Stimulated activated CD8-positive, alpha-beta memory T cell treated with anti-CD3 and anti-CD28 coated beads, Interleukin-15, amount 100 ng/mL, for 48 hours (primary cell): ENCODE results near the gene ZNF546.
A peak's percentile ranks its signal among the peaks of the same experiment; 100 is the strongest.
"Not testable (repeated sequence)": the region's sequence is repeated elsewhere in the genome, so short reads cannot be mapped to it uniquely, and the experiment has no call there.

Experiments
- DNase-seq, 2 donors: peaks; one replicate each; pipeline ENCODE4 v3.0.0-alpha.2; 2020; ENCODE audit warnings: low read depth in 2 of 2

The ZNF546 gene

GRCh38 chr19:39996811-39997637 is at the start of gene ZNF546:
TSS of gene ZNF546 (plus strand) at chr19:39997060. CDS start at chr19:39998327, 1,267 bp downstream.
- peak; percentile 88 to 90 for DNase-seq

GRCh38 chr19:39949026-39949747 is 47.7 kb upstream of the ZNF546 start:
- no peak for DNase-seq

- DNase-seq, result no peak
Measured at GRCh38 chr19:39951065-39951650, 45.7 kb upstream of the ZNF546 start.

- no peak for DNase-seq
Measured at GRCh38 chr19:39951686-39952085, 45.2 kb upstream of the ZNF546 start.

- DNase-seq, result no peak
Measured at GRCh38 chr19:39953915-39954314, 42.9 kb upstream of the ZNF546 start.

- DNase-seq, result not testable (repeated sequence)
Measured at GRCh38 chr19:39957886-39958285, 39.0 kb upstream of the ZNF546 start.

GRCh38 chr19:39958942-39959341 is 37.9 kb upstream of the ZNF546 start:
- DNase-seq, result not testable (repeated sequence)

- DNase-seq, result not testable (repeated sequence)
Measured at GRCh38 chr19:39959407-39959806, 37.5 kb upstream of the ZNF546 start.

GRCh38 chr19:39963898-39964297 is 33.0 kb upstream of the ZNF546 start:
- DNase-seq, result no peak

GRCh38 chr19:39966617-39967016 is 30.2 kb upstream of the ZNF546 start:
- DNase-seq, result no peak

GRCh38 chr19:39967561-39967960 is 29.3 kb upstream of the ZNF546 start:
- no peak for DNase-seq

GRCh38 chr19:39968789-39969188 is 28.1 kb upstream of the ZNF546 start:
- DNase-seq, result no peak

GRCh38 chr19:39969266-39969665 is 27.6 kb upstream of the ZNF546 start:
- no peak for DNase-seq

GRCh38 chr19:39969681-39970424 is 27.0 kb upstream of the ZNF546 start:
- DNase-seq, result no peak

GRCh38 chr19:39970425-39970674 is 26.5 kb upstream of the ZNF546 start:
- DNase-seq, result no peak

GRCh38 chr19:39970675-39971379 is 26.0 kb upstream of the ZNF546 start, which contains the start of gene PSMC4:
TSS of gene PSMC4 (plus strand) at chr19:39971165. CDS start at chr19:39971203, 38 bp downstream.
- DNase-seq, result peak; percentile 98

- no peak for DNase-seq
Measured at GRCh38 chr19:39971380-39972035, 25.4 kb upstream of the ZNF546 start.

- DNase-seq, result no peak
Measured at GRCh38 chr19:39974377-39975155, 22.3 kb upstream of the ZNF546 start.

- no peak for DNase-seq
Measured at GRCh38 chr19:39982883-39983282, 14.0 kb upstream of the ZNF546 start.

GRCh38 chr19:39983695-39984300 is 13.1 kb upstream of the ZNF546 start:
- no peak for DNase-seq
